Tibial nerve (tissue), 4 donors: ENCODE measurements around the gene KLRD1. TPM values are rescaled to one million over a fixed set of nuclear protein-coding genes. Genes with fewer than 3 reads are reported as not detected.

Source experiments
- total RNA-seq, 4 donors: library from RNA; depleted of rRNA; stranded (reverse); fragments of >200 nt; gene quantifications; one replicate each; pipeline ENCODE4 v1.1.0, GENCODE V29; 2016

KLRD1 gene
- total RNA-seq, 4 donors from 2014 or later, result 0.90 to 2.4 (median 1.4) TPM

Other genes with a start within 250 kb of the KLRD1 start
- 10 to 100 TPM in 1 of 4 donors, 1 to 10 TPM in 3; 6.0 to 19.4 (median 8.4) TPM for gene CLEC1A, start 208.9 kb upstream of the KLRD1 start, total RNA-seq
- gene CLEC7A, start 177.7 kb upstream of the KLRD1 start, total RNA-seq, result 10 to 100 TPM in 1 of 4 donors, 1 to 10 TPM in 3; 4.0 to 13.5 (median 7.9) TPM
- gene OLR1, start 135.7 kb upstream of the KLRD1 start, total RNA-seq, result 10 to 100 TPM in 1 of 4 donors, 1 to 10 TPM in 2, under 1 TPM in 1; 0.84 to 18.1 (median 2.2) TPM
- under 1 TPM in 1 of 4 donors, not detected in 3; 0.21 TPM for gene TMEM52B, start 128.8 kb upstream of the KLRD1 start, total RNA-seq
- 100 to 1,000 TPM; 116 to 168 (median 160) TPM for gene GABARAPL1, start 95.0 kb upstream of the KLRD1 start, total RNA-seq
- gene KLRK1, start 82.2 kb downstream of the KLRD1 start, total RNA-seq, result 1 to 10 TPM in 2 of 4 donors, under 1 TPM in 1, not detected in 1; 0.60 to 2.9 (median 1.2) TPM
- not detected for gene KLRC4, start 101.9 kb downstream of the KLRD1 start, total RNA-seq
- not detected for gene KLRC3, start 112.7 kb downstream of the KLRD1 start, total RNA-seq
- not detected for gene KLRC2, start 128.1 kb downstream of the KLRD1 start, total RNA-seq
- gene KLRC1, start 145.5 kb downstream of the KLRD1 start, total RNA-seq, result not detected
- under 1 TPM in 1 of 4 donors, not detected in 3; 0.42 TPM for gene EIF2S3B, start 198.0 kb downstream of the KLRD1 start, total RNA-seq